Measurements from ENCODE around the gene C11orf42.

- TF ChIP-seq CTCF (IDR thresholded peaks at IDR 0.05): no peak
- TF ChIP-seq POLR2A (IDR thresholded peaks at IDR 0.05): no peak
- TF ChIP-seq POLR2AphosphoS5 (IDR thresholded peaks at IDR 0.05): no peak
Measured at GRCh38 chr11:6209801-6210200, 4.4 kb downstream of the C11orf42 start.

Data from prostate gland (tissue), 2 donors.